ENCODE results near the gene TMEM18. TPM values are rescaled to one million over a fixed set of nuclear protein-coding genes. Genes with fewer than 3 reads are reported as not detected.

TMEM18 gene
- total RNA-seq, 1 experiment from 2014 or later, result 30.7 TPM

DNA sequence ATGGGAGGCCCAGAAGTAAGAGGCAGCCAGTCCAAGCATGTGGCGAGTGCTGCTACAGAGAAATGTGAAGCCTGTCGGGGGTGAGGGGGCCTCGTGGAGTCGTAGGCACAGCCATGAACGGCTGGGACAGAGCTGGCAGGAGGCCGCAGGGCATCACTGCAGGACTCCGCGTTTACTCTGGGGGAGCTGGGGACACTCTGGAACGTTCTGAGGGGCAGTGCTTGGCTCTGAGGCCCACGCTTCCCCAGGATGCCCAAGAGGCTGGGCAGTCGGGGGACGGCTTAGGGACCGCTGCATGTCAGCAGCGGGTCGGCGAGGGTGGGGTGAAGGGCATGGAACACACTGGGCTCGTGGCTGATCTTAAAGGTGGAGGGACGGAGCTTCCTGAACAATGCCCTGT, 6.6 kb downstream of the TMEM18 start:
- peaks cover 10% of the 10 kb centered on the region for H3K9me3 ChIP-seq (ENCODE audit: control insufficient read depth, low read depth, low read length)
- Mint-ChIP-seq H3K27ac (peak overlapping the region in 1 of 3 experiments; percentile 68; a peak in 3 of 7 replicates), H3K4me3 (peak overlapping the region in 1 of 2 experiments; percentile 25; a peak in 1 of 5 replicates), H3K9me3 (peaks cover 9 to 12% of the 10 kb centered on the region in 2 experiments), H3K4me1 (peaks cover 18 to 21% of the 10 kb centered on the region in 2 experiments), H3K36me3 (ENCODE audit: insufficient read depth in 1 of 3, low read depth in 3 of 3) (peaks cover 43 to 70% (median 66%) of the 10 kb centered on the region in 3 experiments), H3K27me3 (ENCODE audit: low read depth) (no peaks in the 10 kb centered on the region; the same call in 1 of the 2 replicates)
- no peak for DNase-seq
- WGBS (ENCODE audit: extremely low coverage, insufficient read length, low lambda C conversion rate), result no CpG with 5 or more reads among the region's 18 CpGs
- no peak overlapping the region for H3K18ac ChIP-seq (ENCODE audit: insufficient read length, low read depth, low read length)
- H2AFZ ChIP-seq (ENCODE audit: low read length), result no peak overlapping the region
- no peak overlapping the region for H3K23ac ChIP-seq (ENCODE audit: insufficient read length, low read depth, low read length)
- no peak overlapping the region for H3K4me2 ChIP-seq (ENCODE audit: insufficient read depth, insufficient read length, low read length)
- no peak overlapping the region for H3T11ph ChIP-seq (ENCODE audit: low read length)
- no peak overlapping the region for H3K9ac ChIP-seq (ENCODE audit: extremely low read depth, insufficient read length, low read length)
- no peak overlapping the region for H3K4ac ChIP-seq (ENCODE audit: low read depth, low read length)
- no peaks in the 10 kb centered on the region for H3K4me1 ChIP-seq (ENCODE audit: insufficient read depth, low read length)
- no peak overlapping the region for H2BK12ac ChIP-seq (ENCODE audit: insufficient read length, low read depth, low read length)
- H3K14ac ChIP-seq (ENCODE audit: insufficient read depth, low read length), result no peak overlapping the region
- H3K79me2 ChIP-seq (ENCODE audit: insufficient read depth, low read length), result peaks cover 4% of the 10 kb centered on the region; the same call in 1 of the 2 replicates
- no peaks in the 10 kb centered on the region for H3K23me2 ChIP-seq (ENCODE audit: insufficient read length, low read depth, low read length, poor library complexity, severe bottlenecking)
- H3K79me1 ChIP-seq (ENCODE audit: insufficient read depth, low read depth, low read length, poor library complexity, severe bottlenecking), result peaks cover 3% of the 10 kb centered on the region
- no peaks in the 10 kb centered on the region for H4K20me1 ChIP-seq (ENCODE audit: control insufficient read depth, insufficient read depth, insufficient read length)
- no peak overlapping the region for H3K56ac ChIP-seq (ENCODE audit: insufficient read length, low read depth, low read length)
- H4K8ac ChIP-seq (replicated peaks; ENCODE audit: insufficient read length, low read depth, low read length), result no peak overlapping the region
- no peak overlapping the region for H2AK5ac ChIP-seq (ENCODE audit: insufficient read length, low read length)
- H2BK5ac ChIP-seq (ENCODE audit: insufficient read length, low read length), result no peak overlapping the region
- no peak overlapping the region for H2BK120ac ChIP-seq (ENCODE audit: low read depth, low read length, poor library complexity, severe bottlenecking)
- H2BK15ac ChIP-seq (ENCODE audit: low read depth, low read length), result no peak overlapping the region
- H2BK20ac ChIP-seq (ENCODE audit: low read depth, low read length, poor library complexity, severe bottlenecking), result no peak overlapping the region
- H4K91ac ChIP-seq (ENCODE audit: insufficient read length, low read depth, low read length), result no peak overlapping the region
- no peaks in the 10 kb centered on the region; the same call in 1 of the 2 replicates for H3K27me3 ChIP-seq (ENCODE audit: insufficient read depth, low read length)
- TF ChIP-seq, protein P1, sequence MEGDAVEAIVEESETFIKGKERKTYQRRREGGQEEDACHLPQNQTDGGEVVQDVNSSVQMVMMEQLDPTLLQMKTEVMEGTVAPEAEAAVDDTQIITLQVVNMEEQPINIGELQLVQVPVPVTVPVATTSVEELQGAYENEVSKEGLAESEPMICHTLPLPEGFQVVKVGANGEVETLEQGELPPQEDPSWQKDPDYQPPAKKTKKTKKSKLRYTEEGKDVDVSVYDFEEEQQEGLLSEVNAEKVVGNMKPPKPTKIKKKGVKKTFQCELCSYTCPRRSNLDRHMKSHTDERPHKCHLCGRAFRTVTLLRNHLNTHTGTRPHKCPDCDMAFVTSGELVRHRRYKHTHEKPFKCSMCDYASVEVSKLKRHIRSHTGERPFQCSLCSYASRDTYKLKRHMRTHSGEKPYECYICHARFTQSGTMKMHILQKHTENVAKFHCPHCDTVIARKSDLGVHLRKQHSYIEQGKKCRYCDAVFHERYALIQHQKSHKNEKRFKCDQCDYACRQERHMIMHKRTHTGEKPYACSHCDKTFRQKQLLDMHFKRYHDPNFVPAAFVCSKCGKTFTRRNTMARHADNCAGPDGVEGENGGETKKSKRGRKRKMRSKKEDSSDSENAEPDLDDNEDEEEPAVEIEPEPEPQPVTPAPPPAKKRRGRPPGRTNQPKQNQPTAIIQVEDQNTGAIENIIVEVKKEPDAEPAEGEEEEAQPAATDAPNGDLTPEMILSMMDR (conservative IDR thresholded peaks at IDR 0.05), result no peak
- H3K27ac ChIP-seq (ENCODE audit: insufficient read length, low read depth, low read length), result no peak overlapping the region
- H4K5ac ChIP-seq (ENCODE audit: insufficient read length, low read depth, low read length), result no peak overlapping the region
